Panc1 (cell line): Measurements from ENCODE around the gene UCN3. TPM values are rescaled to one million over a fixed set of nuclear protein-coding genes. Genes with fewer than 3 reads are reported as not detected.

ENCODE experiments used
- ATAC-seq: fragments of 200-7000 bp; cut with Tn5 transposase; 2 replicates; pipeline ENCODE4 v1.9.1; 2020; ENCODE audit warnings: mild to moderate bottlenecking, moderate library complexity
- BruUV-seq: library from RNA; stranded (reverse); fragments of 400-500 nt; replicated peaks from 2 replicates; lab custom pipeline; 2021; lab: Mats Ljungman, UMichigan
- CTCF ChIA-PET: fragments of 300-600 bp; sonication (Branson Sonifier 250); formaldehyde crosslinking; loops from one replicate; lab custom pipeline; 2022; ENCODE audit warnings: antibody characterized with exemption; lab: Charles Lee
- POLR2A ChIA-PET: fragments of 300-600 bp; sonication (Branson Sonifier 250); formaldehyde crosslinking; loops from one replicate; lab custom pipeline; 2022; ENCODE audit warnings: antibody characterized with exemption; lab: Charles Lee
- DNase-seq: peaks from one replicate; pipeline ENCODE4 v3.0.0-alpha.2; 2010; ENCODE audit warnings: low read depth, low spot score
- H3K27ac ChIP-seq: 2 replicates; pipeline ENCODE4 v1.5.1; 2011; ENCODE audit warnings: mild to moderate bottlenecking, low read length, inconsistent platforms
- H3K27me3 ChIP-seq: fragments of 200-500 bp; sonication (Bioruptor generic); 2 replicates; pipeline ENCODE4 v1.6.0; 2014; ENCODE audit warnings: low read length, inconsistent platforms; ENCODE audit not compliant: control insufficient read depth, insufficient read depth
- H3K36me3 ChIP-seq: fragments of 200-500 bp; sonication (Bioruptor generic); 2 replicates; pipeline ENCODE4 v1.5.1; 2014; ENCODE audit warnings: inconsistent platforms, mild to moderate bottlenecking, low read length, moderate library complexity; ENCODE audit not compliant: control insufficient read depth, insufficient read depth
- H3K4me1 ChIP-seq: 2 replicates; pipeline ENCODE4 v1.5.1; 2011; ENCODE audit warnings: inconsistent platforms, mild to moderate bottlenecking, low read length, moderate library complexity; ENCODE audit not compliant: control insufficient read depth, insufficient read depth
- H3K4me3 ChIP-seq, 2 experiments: 2 replicates each; pipeline ENCODE4 v1.5.1; 2011 to 2012; ENCODE audit warnings: low read depth in 2 of 2, low read length in 2 of 2, mild to moderate bottlenecking in 2 of 2, inconsistent platforms in 1 of 2, moderate library complexity in 1 of 2
- H3K9me3 ChIP-seq: fragments of 200-500 bp; sonication (Bioruptor generic); 2 replicates; pipeline ENCODE4 v1.5.1; 2014; ENCODE audit warnings: low read depth, mild to moderate bottlenecking, inconsistent platforms, low read length, moderate library complexity; ENCODE audit not compliant: control insufficient read depth, insufficient read depth
- POLR2AphosphoS5 ChIP-seq: IDR thresholded peaks from 2 replicates; pipeline ENCODE4 v1.6.1; 2012; ENCODE audit warnings: mild to moderate bottlenecking, low read depth, low read length, moderate library complexity
- SIN3A ChIP-seq: IDR thresholded peaks from 2 replicates; pipeline ENCODE4 v1.6.1; 2012; ENCODE audit warnings: low read depth, mild to moderate bottlenecking, low read length, moderate library complexity, borderline replicate concordance; ENCODE audit not compliant: insufficient read depth
- TCF7L2 ChIP-seq: IDR thresholded peaks from 2 replicates; pipeline ENCODE4 v1.6.1; 2011; ENCODE audit warnings: mild to moderate bottlenecking, low read depth, low read length, inconsistent platforms
- in situ Hi-C: cut with HindIII; loops from 2 replicates; pipeline ENCODE4 v1.10.0; 2016; ENCODE audit warnings: low sequenced_read_pairs, low pct_unique_long_range_greater_than_20kb
- intact Hi-C: fragments of 100-400 bp; cut with micrococcal nuclease; formaldehyde crosslinking; loops from one replicate; pipeline ENCODE4 v1.10.0; 2022; ENCODE audit not compliant: unreplicated experiment
- total RNA-seq: library from RNA; stranded (reverse); gene quantifications from one replicate; pipeline ENCODE4 v1.2.1, GENCODE V29; 2021; ENCODE audit not compliant: unreplicated experiment
- TF ChIP-seq, protein P1 (sequence below), 2 experiments: IDR thresholded peaks; 2 replicates each; pipeline ENCODE4 v1.6.1; 2011 to 2012; ENCODE audit warnings: low read depth in 2 of 2, control low read depth in 1 of 2, low read length in 1 of 2, mild to moderate bottlenecking in 1 of 2, moderate library complexity in 1 of 2; ENCODE audit not compliant: insufficient read depth in 1 of 2
- TF ChIP-seq, protein P2 (sequence below): fragments of 450-650 bp; IDR thresholded peaks from 2 replicates; pipeline ENCODE4 v1.5.1; 2017; ENCODE audit warnings: mild to moderate bottlenecking

Gene UCN3
- total RNA-seq, 1 experiment from 2014 or later, result not detected

DNA sequence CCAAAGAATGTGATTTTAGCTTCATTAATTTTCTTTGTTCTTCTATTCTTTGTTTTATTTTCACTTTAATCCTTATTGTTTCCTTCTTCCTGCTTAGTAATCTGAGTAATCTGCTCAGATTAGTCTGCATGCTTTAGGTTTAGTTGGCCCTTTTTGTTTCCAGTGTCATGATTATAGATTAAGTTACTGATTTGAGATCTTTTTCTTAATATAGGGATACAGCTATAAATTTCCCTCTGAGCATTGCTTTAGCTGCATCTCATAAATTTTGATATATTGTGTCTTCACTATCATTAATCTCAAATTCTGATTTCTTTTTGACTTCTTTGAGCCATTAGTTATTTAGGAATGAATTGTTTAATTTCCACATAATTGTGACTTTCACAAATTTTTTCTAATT, 53.8 kb downstream of the UCN3 start:
- POLR2A ChIA-PET, result no interaction called here

DNA sequence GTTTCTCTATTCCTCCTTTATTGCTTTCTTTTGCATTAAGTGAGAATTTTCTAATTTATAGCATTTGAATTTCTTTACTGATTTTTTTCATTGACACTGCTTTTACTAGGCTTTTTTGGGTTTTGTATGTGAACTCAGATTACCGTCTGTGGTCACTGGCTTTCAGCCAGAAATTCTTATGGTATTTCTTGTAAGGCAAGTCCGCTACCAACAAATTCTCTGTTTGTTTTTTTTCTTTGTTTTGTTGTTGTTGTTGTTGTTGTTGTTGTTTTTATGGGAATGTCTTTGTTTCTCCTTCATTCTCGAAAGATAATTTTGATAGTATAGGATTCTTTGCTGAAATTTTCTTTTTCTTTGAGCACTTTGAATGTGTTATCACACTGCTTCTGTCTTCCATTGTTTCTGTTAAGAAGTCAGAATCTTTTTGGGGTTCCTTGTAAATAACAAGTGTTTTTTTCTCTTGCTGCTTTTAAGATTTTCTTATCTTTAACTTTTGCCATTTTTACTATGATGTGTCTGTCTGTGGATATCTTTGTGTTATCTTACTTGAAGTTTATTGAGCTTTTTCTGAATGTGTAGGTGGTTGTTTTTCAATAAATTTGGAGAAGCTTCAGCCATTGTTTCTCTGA, 54.8 kb downstream of the UCN3 start:
- ChIA-PET POLR2A (no interaction called here), CTCF (no interaction called here)
- in situ Hi-C loops (no loop called here), intact Hi-C loops (loop anchor here (10.0 kb wide), 1 partner anchor 565 kb away; no protein-coding TSS in a partner anchor)
- no peak for DNase-seq
- BruUV-seq, result no TSS peak
- H3K27ac ChIP-seq, result no peak overlapping the region
- TF ChIP-seq, protein P1, sequence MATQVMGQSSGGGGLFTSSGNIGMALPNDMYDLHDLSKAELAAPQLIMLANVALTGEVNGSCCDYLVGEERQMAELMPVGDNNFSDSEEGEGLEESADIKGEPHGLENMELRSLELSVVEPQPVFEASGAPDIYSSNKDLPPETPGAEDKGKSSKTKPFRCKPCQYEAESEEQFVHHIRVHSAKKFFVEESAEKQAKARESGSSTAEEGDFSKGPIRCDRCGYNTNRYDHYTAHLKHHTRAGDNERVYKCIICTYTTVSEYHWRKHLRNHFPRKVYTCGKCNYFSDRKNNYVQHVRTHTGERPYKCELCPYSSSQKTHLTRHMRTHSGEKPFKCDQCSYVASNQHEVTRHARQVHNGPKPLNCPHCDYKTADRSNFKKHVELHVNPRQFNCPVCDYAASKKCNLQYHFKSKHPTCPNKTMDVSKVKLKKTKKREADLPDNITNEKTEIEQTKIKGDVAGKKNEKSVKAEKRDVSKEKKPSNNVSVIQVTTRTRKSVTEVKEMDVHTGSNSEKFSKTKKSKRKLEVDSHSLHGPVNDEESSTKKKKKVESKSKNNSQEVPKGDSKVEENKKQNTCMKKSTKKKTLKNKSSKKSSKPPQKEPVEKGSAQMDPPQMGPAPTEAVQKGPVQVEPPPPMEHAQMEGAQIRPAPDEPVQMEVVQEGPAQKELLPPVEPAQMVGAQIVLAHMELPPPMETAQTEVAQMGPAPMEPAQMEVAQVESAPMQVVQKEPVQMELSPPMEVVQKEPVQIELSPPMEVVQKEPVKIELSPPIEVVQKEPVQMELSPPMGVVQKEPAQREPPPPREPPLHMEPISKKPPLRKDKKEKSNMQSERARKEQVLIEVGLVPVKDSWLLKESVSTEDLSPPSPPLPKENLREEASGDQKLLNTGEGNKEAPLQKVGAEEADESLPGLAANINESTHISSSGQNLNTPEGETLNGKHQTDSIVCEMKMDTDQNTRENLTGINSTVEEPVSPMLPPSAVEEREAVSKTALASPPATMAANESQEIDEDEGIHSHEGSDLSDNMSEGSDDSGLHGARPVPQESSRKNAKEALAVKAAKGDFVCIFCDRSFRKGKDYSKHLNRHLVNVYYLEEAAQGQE (IDR thresholded peaks at IDR 0.05; ENCODE audit: insufficient read depth in 1 of 2, low read depth in 2 of 2, low read length in 1 of 2), result no peak
- TF ChIP-seq, protein P2, sequence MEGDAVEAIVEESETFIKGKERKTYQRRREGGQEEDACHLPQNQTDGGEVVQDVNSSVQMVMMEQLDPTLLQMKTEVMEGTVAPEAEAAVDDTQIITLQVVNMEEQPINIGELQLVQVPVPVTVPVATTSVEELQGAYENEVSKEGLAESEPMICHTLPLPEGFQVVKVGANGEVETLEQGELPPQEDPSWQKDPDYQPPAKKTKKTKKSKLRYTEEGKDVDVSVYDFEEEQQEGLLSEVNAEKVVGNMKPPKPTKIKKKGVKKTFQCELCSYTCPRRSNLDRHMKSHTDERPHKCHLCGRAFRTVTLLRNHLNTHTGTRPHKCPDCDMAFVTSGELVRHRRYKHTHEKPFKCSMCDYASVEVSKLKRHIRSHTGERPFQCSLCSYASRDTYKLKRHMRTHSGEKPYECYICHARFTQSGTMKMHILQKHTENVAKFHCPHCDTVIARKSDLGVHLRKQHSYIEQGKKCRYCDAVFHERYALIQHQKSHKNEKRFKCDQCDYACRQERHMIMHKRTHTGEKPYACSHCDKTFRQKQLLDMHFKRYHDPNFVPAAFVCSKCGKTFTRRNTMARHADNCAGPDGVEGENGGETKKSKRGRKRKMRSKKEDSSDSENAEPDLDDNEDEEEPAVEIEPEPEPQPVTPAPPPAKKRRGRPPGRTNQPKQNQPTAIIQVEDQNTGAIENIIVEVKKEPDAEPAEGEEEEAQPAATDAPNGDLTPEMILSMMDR, result no peak
- TF ChIP-seq POLR2AphosphoS5 (no peak), SIN3A (no peak), TCF7L2 (no peak)
- H3K4me1 ChIP-seq, result no peaks in the 10 kb centered on the region
- no peaks in the 10 kb centered on the region for H3K36me3 ChIP-seq
- no peaks in the 10 kb centered on the region for H3K27me3 ChIP-seq
- no peak overlapping the region for H3K4me3 ChIP-seq
- peaks cover 23% of the 10 kb centered on the region; the same call in 1 of the 2 replicates for H3K9me3 ChIP-seq
- ATAC-seq, result no peak

More for the DNA sequence above, 53.8 kb downstream of the UCN3 start:
- ATAC-seq (no peak), DNase-seq (no peak)
- Histone ChIP-seq H3K4me3 (no peak overlapping the region), H3K4me1 (no peaks in the 10 kb centered on the region; the same call in 1 of the 2 replicates), H3K27me3 (no peaks in the 10 kb centered on the region), H3K27ac (no peak overlapping the region), H3K9me3 (peaks cover 23% of the 10 kb centered on the region; the same call in 1 of the 2 replicates), H3K36me3 (no peaks in the 10 kb centered on the region)
- no TSS peak for BruUV-seq
- intact Hi-C loops, result no loop called here
- in situ Hi-C loops, result no loop called here
- TF ChIP-seq, protein P2, result no peak
- TF ChIP-seq SIN3A, result no peak
- TF ChIP-seq, protein P1 (IDR thresholded peaks at IDR 0.05; ENCODE audit: insufficient read depth in 1 of 2, low read depth in 2 of 2, low read length in 1 of 2), result no peak
- TF ChIP-seq POLR2AphosphoS5, result no peak
- TF ChIP-seq TCF7L2, result no peak
- CTCF ChIA-PET, result no interaction called here
